Spleen (tissue), 11 donors: ENCODE data around the gene DUXA. TPM values are rescaled to one million over a fixed set of nuclear protein-coding genes. Genes with fewer than 3 reads are reported as not detected.

ENCODE experiments used
- DNase-seq: peaks from one replicate; pipeline ENCODE4 v3.0.0-alpha.2; 2020
- H3K27ac ChIP-seq, 8 donors: fragments of 200-600 bp; sonication (generic) in 7 of 8; 1 replicate in 4 of 8; 2 replicates in 4 of 8; pipeline versions ENCODE4 v1.5.0 to v1.8.0; 2016 to 2021; ENCODE audit warnings: inconsistent platforms in 4 of 8, mild to moderate bottlenecking in 4 of 8, moderate library complexity in 1 of 8
- H3K27me3 ChIP-seq, 7 donors: fragments of 200-600 bp; sonication (generic) in 6 of 7; replicated peaks in 1 of 7; 1 replicate in 4 of 7; 2 replicates in 3 of 7; pipeline versions ENCODE4 v1.5.0 to v1.8.0; 2016 to 2021; ENCODE audit warnings: inconsistent platforms in 3 of 7, mild to moderate bottlenecking in 1 of 7
- H3K36me3 ChIP-seq, 6 donors: fragments of 200-600 bp; sonication (generic) in 5 of 6; 1 replicate in 4 of 6; 2 replicates in 2 of 6; pipeline versions ENCODE4 v1.5.0 to v1.8.0; 2016 to 2021; ENCODE audit warnings: inconsistent platforms in 2 of 6
- H3K4me1 ChIP-seq, 6 donors: fragments of 200-600 bp; sonication (generic) in 5 of 6; 1 replicate in 3 of 6; 2 replicates in 3 of 6; pipeline versions ENCODE4 v1.5.0 to v1.8.0; 2016 to 2021; ENCODE audit warnings: inconsistent platforms in 3 of 6
- H3K4me3 ChIP-seq, 8 donors: fragments of 200-600 bp; sonication (generic) in 7 of 8; 1 replicate in 4 of 8; 2 replicates in 4 of 8; pipeline versions ENCODE4 v1.5.0 to v1.8.0; 2016 to 2021; ENCODE audit warnings: inconsistent platforms in 4 of 8, mild to moderate bottlenecking in 4 of 8, moderate library complexity in 2 of 8
- H3K9me3 ChIP-seq, 8 donors: fragments of 200-600 bp; sonication (generic) in 7 of 8; 1 replicate in 4 of 8; 2 replicates in 4 of 8; pipeline versions ENCODE4 v1.5.0 to v1.8.0; 2016 to 2021; ENCODE audit warnings: inconsistent platforms in 4 of 8
- CTCF ChIP-seq, 11 experiments: fragments of 200-600 bp in 7 of 11; fragments of 450-650 bp in 4 of 11; sonication (generic) in 4 of 11; IDR thresholded peaks in 8 of 11; conservative IDR thresholded peaks in 3 of 11; 1 replicate in 7 of 11; 2 replicates in 4 of 11; pipeline versions ENCODE4 v1.4.0 to v1.8.0; 2016 to 2021; ENCODE audit warnings: antibody characterized with exemption in 11 of 11, inconsistent platforms in 4 of 11, mild to moderate bottlenecking in 1 of 11
- POLR2A ChIP-seq, 3 donors: fragments of 450-650 bp; IDR thresholded peaks; one replicate each; pipeline ENCODE4 v1.5.1; 2017; ENCODE audit warnings: antibody characterized with exemption in 3 of 3, mild to moderate bottlenecking in 1 of 3
- POLR2AphosphoS5 ChIP-seq, 3 donors: sonication (generic); formaldehyde crosslinking; IDR thresholded peaks; one replicate each; pipeline ENCODE4 v1.5.1; 2017; ENCODE audit warnings: antibody characterized with exemption in 3 of 3
- WGBS, 5 donors: extraction: QIAGEN DNeasy Blood & Tissue Kit in 3 of 5; methylation state at CpG; one replicate each; pipeline versions ENCODE4 v1.1.5 to v1.1.7; 2013 to 2018; 5-methylcytosine and 5-hydroxymethylcytosine counted together
- intact Hi-C: fragments of 100-400 bp; cut with DNase I; formaldehyde crosslinking; loops from one replicate; pipeline ENCODE4 v1.15.0; 2023; ENCODE audit warnings: low total_unique reads
- polyA plus RNA-seq, 3 donors: library from polyadenylated mRNA; stranded (reverse); fragments of 200-250 nt; gene quantifications; one replicate each; pipeline ENCODE4 v1.2.1, GENCODE V29; 2013
- total RNA-seq, 7 donors: library from RNA; depleted of rRNA in 3 of 7; stranded (reverse); fragments of >200 nt in 3 of 7; fragmentation: NEBNext Ultra II Directional in 4 of 7; extraction: Animal tissue kit (Norgen Biotek cat#: 25700) in 4 of 7; gene quantifications; one replicate each; pipeline versions ENCODE4 v1.1.0 to v1.2.1, GENCODE V29; 2016 to 2021
- donor health status: healthy with polysubstance abuse.
- donor health status: DM: no; HTN: no; CAD: no; lungs with moderate emphysema.
- donor health status: DM: no; HTN: no; CAD: no.
- donor health status: Bipolar disorder and iron deficiency.
- donor health status: healthy.
- donor health status: DM: no; HTN: no; CAD: no.
- donor health status: DM: yes; HTN: yes; CAD: no.

DUXA gene
- total and polyA plus RNA-seq, 10 donors, result not detected

- no peaks in the 10 kb centered on the region for H3K36me3 ChIP-seq
- no peak for DNase-seq
- no peak for TF ChIP-seq POLR2AphosphoS5 (IDR thresholded peaks at IDR 0.05)
- no peak for TF ChIP-seq CTCF (IDR thresholded peaks at IDR 0.05 in 8 of 11, conservative IDR thresholded peaks at IDR 0.05 in 3 of 11)
- TF ChIP-seq POLR2A (IDR thresholded peaks at IDR 0.05), result no peak
- peaks cover 2 to 21% (median 9%) of the 10 kb centered on the region in 7 donors for H3K27me3 ChIP-seq
- WGBS, 5 donors, result 87 to 100% (median 97%) methylated on average over 1 of the region's 1 CpG
- H3K9me3 ChIP-seq, result peaks cover 7 to 97% (median 84%) of the 10 kb centered on the region in 8 donors
- no peak overlapping the region for H3K27ac ChIP-seq
- intact Hi-C loops, result no loop called here
- no peaks in the 10 kb centered on the region for H3K4me1 ChIP-seq
- no peak overlapping the region for H3K4me3 ChIP-seq
Measured at GRCh38 chr19:57111329-57111644, 56.0 kb downstream of the DUXA start.

- H3K36me3 ChIP-seq, result no peaks in the 10 kb centered on the region
Measured at GRCh38 chr19:57110592-57111328, 56.5 kb downstream of the DUXA start.

GRCh38 chr19:57106722-57107235 is 60.5 kb downstream of the DUXA start:
- peaks cover 5 to 42% (median 17%) of the 10 kb centered on the region in 7 donors for H3K27me3 ChIP-seq
- H3K4me1 ChIP-seq, result peaks cover 0 to 13% (median 4%) of the 10 kb centered on the region in 6 donors
- WGBS, 5 donors, result 10 to 24% (median 16%) methylated on average over 20 to 42 of the region's 42 CpGs
- no peaks in the 10 kb centered on the region for H3K36me3 ChIP-seq
- no peak for DNase-seq
- peaks cover 7 to 62% (median 41%) of the 10 kb centered on the region in 8 donors for H3K9me3 ChIP-seq
- TF ChIP-seq CTCF (IDR thresholded peaks at IDR 0.05 in 8 of 11, conservative IDR thresholded peaks at IDR 0.05 in 3 of 11), result no peak
- no peak for TF ChIP-seq POLR2A (IDR thresholded peaks at IDR 0.05)
- no peak for TF ChIP-seq POLR2AphosphoS5 (IDR thresholded peaks at IDR 0.05)
- intact Hi-C loops, result loop anchor here (10.0 kb wide), 2 partner anchors 798 to 1048 kb away; partner anchors contain the start of gene ZNF329
- H3K27ac ChIP-seq, result no peak overlapping the region
- H3K4me3 ChIP-seq, result peak overlapping the region in 1 of 8 donors; percentile 32

More at GRCh38 chr19:57110592-57111328, 56.5 kb downstream of the DUXA start:
- no peaks in the 10 kb centered on the region for H3K4me1 ChIP-seq
- intact Hi-C loops, result no loop called here
- H3K27me3 ChIP-seq, result peaks cover 5 to 27% (median 14%) of the 10 kb centered on the region in 7 donors
- H3K4me3 ChIP-seq, result no peak overlapping the region
- no peak overlapping the region for H3K27ac ChIP-seq
- peaks cover 7 to 97% (median 80%) of the 10 kb centered on the region in 8 donors for H3K9me3 ChIP-seq
- TF ChIP-seq POLR2AphosphoS5 (IDR thresholded peaks at IDR 0.05), result no peak
- TF ChIP-seq POLR2A (IDR thresholded peaks at IDR 0.05), result no peak
- TF ChIP-seq CTCF (IDR thresholded peaks at IDR 0.05 in 8 of 11, conservative IDR thresholded peaks at IDR 0.05 in 3 of 11), result no peak
- 85 to 91% (median 89%) methylated on average over 9 of the region's 9 CpGs for WGBS, 5 donors
- DNase-seq, result no peak
